GM12878 (cell line): ENCODE measurements around the gene MORC4. TPM values are rescaled to one million over a fixed set of nuclear protein-coding genes. Genes with fewer than 3 reads are reported as not detected.

Source experiments
- E2F4 ChIP-seq: IDR thresholded peaks from 2 replicates; pipeline ENCODE4 v1.6.1; 2012; ENCODE audit warnings: low read depth, low read length, improper control_type of control experiment
- IRF5 ChIP-seq: fragments of 450-650 bp; IDR thresholded peaks from 2 replicates; pipeline ENCODE4 v1.6.1; 2017; ENCODE audit warnings: borderline replicate concordance
- JUNB ChIP-seq: IDR thresholded peaks from 2 replicates; pipeline ENCODE4 v1.6.1; 2016; ENCODE audit warnings: antibody characterized with exemption, mild to moderate bottlenecking
- MTA3 ChIP-seq: IDR thresholded peaks from 2 replicates; pipeline ENCODE4 v1.6.1; 2012; ENCODE audit warnings: low read length, inconsistent platforms, borderline replicate concordance
- MYC ChIP-seq: IDR thresholded peaks from 2 replicates; pipeline ENCODE4 v1.6.1; 2011; ENCODE audit warnings: mild to moderate bottlenecking, low read length, moderate library complexity, inconsistent platforms; ENCODE audit not compliant: insufficient read depth, insufficient replicate concordance, insufficient read length, severe bottlenecking
- PRDM15 ChIP-seq: fragments of 450-650 bp; formaldehyde crosslinking; IDR thresholded peaks from 2 replicates; pipeline ENCODE4 v1.4.0; 2020; ENCODE audit warnings: mild to moderate bottlenecking, moderate library complexity
- polyA plus RNA-seq, 11 experiments: library from polyadenylated mRNA; depleted of rRNA in 4 of 11; unstranded in 6 of 11; stranded (reverse) in 5 of 11; fragments of >200 nt; fragmentation: Nextera tagmentation in 4 of 11; fragmentation: Illumina TruSeq in 1 of 11; extraction: Ambion mirVana in 4 of 11; extraction: Trizol in 1 of 11; gene quantifications; 1 replicate in 1 of 11; 2 replicates in 10 of 11; pipeline versions ENCODE4 v1.2.1 to v1.2.3, GENCODE V29; 2011 to 2016; ENCODE audit warnings: inconsistent platforms in 2 of 11, missing spikeins in 2 of 11, low read depth in 1 of 11
- total RNA-seq, 4 experiments: library from RNA; depleted of rRNA in 3 of 4; stranded (reverse); fragments of >200 nt in 3 of 4; fragmentation: Illumina TruSeq in 1 of 4; extraction: Trizol in 1 of 4; gene quantifications; 2 replicates each; pipeline versions ENCODE4 v1.2.1 to v1.2.3, GENCODE V29; 2013 to 2021

The MORC4 gene
- total and polyA plus RNA-seq, 10 of the 15 experiments (the other 5 are each of a cell fraction or from before 2014, with no cell fraction given): 0.03 to 0.65 (median 0.26) TPM

- TF ChIP-seq PRDM15 (CRISPR knock-in tag): no peak
- TF ChIP-seq IRF5: no peak
- TF ChIP-seq JUNB: no peak
- no peak for TF ChIP-seq E2F4
- no peak for TF ChIP-seq MYC
- no peak for TF ChIP-seq MTA3
- TF ChIP-seq, all 136 proteins: peak for 0
These were observed 67.5 kb downstream of the MORC4 start (continued) for GRCh38 chrX:106932492-106932923.
